DMS53 treated with DMSO at 0.1 percent for 48 hours (cell line): ENCODE data around the gene EHBP1.
"Not testable (repeated sequence)": the region's sequence is repeated elsewhere in the genome, so short reads cannot be mapped to it uniquely, and the experiment has no call there.

Source experiments
- DNase-seq: peaks from one replicate; lab custom pipeline; 2025; ENCODE audit not compliant: unreplicated experiment; lab: John Stamatoyannopoulos, UW

Gene EHBP1

DNA sequence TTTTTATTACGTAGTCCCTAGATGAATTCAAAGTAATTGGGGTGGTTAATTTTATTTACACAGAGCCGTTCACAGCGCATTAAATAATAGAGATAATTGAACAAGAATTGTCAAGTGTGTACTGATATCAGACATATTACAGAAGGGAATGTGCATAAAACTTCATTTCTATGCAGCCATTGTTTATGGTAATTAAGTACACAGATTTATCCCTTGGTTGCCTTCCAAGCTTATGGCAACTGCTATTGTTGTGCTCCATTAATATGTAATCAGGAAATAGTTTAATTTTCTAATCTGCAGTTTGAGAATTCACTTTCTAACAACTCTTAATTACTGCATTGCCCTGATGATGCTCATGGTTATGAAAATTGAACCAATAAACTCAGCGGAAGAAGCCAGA lies 297.8 kb downstream of the EHBP1 start:
- no peak for DNase-seq

DNA sequence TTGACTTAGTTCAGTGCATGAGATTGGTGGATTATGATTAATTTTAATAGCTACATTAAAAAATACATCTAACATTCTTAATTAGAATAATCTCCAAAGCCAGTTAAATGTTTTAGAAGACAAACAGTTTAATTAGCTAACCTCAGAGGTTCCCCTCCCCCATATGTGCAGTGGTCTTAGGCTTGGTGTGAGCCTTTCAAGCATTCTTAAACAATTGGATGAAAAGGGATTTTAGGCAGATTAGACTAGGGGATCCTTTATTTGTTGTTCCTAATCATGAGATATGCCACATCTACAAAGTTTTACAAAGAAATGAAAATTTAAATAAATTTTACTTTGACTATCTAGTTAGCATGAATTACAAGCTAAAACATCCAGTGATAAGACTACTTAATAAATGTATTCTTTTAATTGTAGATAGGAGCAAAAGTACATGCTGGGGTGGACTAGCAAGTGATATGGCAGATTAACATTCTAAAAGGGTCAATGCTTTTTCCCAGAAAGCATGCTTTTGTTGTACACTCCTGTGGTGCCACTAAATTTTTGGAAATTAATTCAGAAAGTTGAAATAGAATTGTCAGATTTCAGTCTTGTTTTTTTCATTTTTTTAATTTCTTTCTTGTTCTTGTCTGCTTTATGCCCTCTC lies 302.4 kb downstream of the EHBP1 start:
- DNase-seq, result no peak

GRCh38 chr2:63008838-63009237 lies 303.3 kb downstream of the EHBP1 start:
- DNase-seq, result no peak

- no peak for DNase-seq
These were observed 304.0 kb downstream of the EHBP1 start for GRCh38 chr2:63009490-63009889.

DNA sequence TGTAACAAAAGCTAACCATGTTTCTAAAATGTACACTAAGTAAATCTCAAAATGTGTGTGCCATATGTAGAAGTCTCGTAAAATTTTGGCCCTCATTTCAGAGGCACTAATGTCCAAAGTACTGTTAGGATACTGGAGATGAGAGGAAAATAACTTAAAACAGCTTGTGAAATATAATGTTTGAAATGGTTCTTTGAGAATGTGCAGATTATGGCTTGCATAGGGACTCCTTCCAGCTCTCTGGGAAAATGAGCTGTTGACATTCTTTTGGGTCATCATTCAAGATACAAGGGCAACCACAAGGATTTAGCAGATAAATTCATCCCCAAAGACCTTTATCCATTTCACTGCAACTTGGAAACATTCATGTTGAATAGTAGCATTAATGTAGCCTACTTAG lies 307.0 kb downstream of the EHBP1 start:
- DNase-seq, result no peak

GRCh38 chr2:63013438-63013837 lies 307.9 kb downstream of the EHBP1 start:
- no peak for DNase-seq

DNA sequence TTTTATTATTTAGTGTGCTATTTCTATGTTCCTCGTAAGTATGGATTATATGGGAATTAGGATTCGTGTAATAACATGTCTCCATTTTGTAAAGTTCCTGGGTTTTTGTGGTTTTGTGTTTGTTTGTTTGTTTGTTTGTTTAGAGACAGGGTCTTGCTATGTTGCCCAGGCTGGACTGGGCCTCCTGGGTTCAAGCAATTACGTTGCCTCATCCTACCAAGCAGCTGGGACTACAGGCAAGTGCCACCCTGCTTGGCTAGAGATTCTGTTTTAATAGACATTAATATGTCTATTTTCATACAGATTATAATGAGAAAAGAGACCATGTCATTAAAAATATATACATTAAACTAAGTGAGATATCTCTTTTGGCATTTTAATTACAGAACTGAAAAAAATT lies 309.9 kb downstream of the EHBP1 start:
- DNase-seq, result no peak

DNA sequence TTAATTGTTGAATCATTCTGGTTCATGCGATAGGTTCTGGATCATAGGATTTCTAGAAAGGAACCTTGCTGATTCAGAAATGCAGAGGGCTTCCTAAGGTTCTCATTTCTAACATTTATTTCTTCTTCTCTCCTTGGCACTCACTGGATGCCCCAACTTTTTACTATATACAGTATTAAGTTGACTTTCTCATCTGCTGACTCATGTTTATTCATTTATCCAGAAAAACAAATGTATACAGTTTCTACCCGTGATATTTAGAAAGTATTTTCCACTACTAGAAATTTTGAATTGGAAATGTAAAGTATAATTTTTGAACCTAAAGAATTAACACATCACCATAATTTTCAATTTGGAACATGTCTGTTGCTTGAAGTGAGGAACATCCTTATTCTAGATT lies 312.9 kb downstream of the EHBP1 start:
- no peak for DNase-seq

DNA sequence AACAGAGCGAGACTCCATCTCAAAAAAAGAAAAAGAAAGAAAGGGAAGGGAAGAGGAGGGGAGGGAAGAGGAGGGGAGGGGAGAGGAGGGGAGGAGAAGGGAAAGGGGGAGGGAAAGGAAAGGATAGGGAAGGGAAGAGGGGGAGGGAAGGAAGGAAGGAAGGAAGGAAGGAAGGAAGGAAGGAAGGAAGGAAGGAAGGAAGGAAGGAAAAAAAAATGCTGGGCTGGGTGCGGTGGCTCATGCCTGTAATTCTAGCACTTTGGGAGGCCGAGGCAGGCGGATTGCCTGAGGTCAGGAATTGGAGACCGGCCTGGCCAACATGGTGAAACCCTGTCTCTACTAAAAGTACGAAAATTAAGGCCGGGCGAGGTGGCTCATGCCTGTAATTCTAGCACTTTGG lies 314.2 kb downstream of the EHBP1 start:
- DNase-seq, result not testable (repeated sequence)

- DNase-seq, result peak; percentile 3
These were observed 317.9 kb downstream of the EHBP1 start for GRCh38 chr2:63023444-63023843.

DNA sequence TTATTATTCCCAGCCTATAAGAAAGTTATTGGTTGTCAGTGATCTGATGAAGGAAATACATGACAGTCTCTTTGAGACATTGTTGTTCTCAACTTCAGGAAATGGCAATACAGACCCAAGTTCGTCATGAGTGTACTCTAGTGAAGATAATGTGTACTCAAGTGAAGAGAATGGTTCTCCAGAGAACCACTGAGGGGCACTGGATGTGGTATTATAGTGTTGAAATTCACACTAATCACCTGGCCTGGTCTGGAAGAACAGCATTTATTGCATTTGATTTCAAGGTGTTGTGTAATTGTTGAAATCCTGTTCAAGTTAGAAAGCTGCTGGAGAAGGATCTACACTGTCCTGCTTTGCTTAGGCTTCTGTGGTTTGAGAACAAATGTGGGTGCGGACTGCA lies 321.7 kb downstream of the EHBP1 start:
- no peak for DNase-seq

- no peak for DNase-seq
These were observed 323.5 kb downstream of the EHBP1 start for GRCh38 chr2:63029058-63029457.

GRCh38 chr2:63034526-63034925 lies 329.0 kb downstream of the EHBP1 start:
- DNase-seq, result no peak

- no peak for DNase-seq
These were observed 329.7 kb downstream of the EHBP1 start for GRCh38 chr2:63035169-63035568.

DNA sequence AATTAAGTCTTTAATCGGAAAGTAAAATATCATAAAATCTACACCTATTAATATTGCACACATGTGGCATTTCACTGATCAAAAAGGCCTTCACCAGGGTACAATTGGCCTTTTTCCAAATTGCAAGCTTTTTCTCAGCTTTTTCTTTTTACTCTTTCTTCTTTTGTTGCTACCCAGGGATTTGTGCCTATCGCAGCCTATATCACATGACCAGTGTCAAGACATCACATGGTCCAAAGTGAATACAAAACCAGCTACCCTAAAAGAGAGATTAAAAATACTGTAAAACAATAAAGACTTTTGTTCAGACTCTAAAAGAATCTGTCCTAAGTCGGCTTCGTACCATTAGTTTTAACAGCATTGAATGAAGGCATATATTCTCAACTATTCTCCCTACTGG lies 330.1 kb downstream of the EHBP1 start:
- DNase-seq, result no peak

GRCh38 chr2:63038034-63038433 lies 332.5 kb downstream of the EHBP1 start:
- DNase-seq, result no peak

DNA sequence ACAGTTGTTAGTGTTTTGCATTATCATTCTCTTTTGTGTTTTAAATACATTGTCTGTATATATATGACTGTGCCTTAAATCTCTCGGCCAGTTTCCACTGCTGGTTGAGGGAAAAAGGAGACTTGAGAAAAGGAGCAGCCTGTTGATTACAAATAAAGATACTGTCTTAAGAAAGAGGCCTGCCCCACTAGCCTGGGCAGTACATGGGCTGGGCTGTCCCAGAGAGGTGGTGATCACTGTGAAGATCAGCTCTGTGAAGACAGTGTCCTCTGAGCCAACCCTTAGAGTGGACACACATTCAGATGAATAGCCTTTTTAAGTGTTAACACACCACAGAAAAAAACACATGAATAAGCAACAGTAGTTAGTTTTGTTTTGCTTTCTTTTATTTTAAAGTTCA lies 335.1 kb downstream of the EHBP1 start:
- no peak for DNase-seq

DNA sequence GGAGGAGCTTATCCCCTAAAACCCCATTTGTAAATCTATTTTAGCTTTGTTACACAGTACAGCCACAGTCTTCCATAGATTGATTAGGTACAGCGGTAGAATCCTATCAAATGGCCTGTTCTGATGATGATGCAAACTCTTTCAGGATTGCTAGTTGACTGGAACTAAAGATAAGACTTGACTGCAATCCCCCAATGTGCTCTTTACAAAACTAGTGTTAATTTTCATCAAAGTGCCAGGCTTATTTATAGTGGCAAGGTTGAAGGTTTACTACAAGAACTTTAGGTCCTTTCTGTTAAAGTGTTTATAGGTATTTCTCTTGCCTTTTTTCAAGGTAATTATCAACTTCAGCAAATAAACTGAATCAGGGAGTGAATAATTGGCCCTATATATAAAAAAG lies 336.1 kb downstream of the EHBP1 start:
- no peak for DNase-seq

- DNase-seq, result no peak
These were observed 339.1 kb downstream of the EHBP1 start for GRCh38 chr2:63044362-63045327.

DNA sequence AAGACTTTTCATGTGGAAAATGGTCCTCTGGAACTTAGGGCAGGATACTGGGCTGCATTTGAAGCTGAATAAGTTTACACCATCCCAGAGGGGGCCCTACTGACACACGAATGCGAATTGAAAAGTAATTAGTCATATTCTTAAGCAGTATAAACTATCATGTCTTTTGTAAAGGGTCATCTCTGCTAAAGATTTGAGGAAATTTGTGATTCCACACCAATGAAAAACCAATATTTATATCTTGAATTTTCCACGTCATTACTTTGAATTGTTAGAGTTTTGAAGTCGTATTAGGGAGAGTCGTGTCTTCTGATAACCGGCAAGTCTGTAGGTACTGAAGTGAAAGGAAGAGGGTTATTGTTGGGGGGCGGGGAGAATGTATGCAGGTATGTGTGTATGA lies 341.0 kb downstream of the EHBP1 start:
- DNase-seq, result no peak

GRCh38 chr2:63046961-63047320 lies 341.4 kb downstream of the EHBP1 start:
- no peak for DNase-seq
